ENCODE measurements around the gene MED7. TPM values are rescaled to one million over a fixed set of nuclear protein-coding genes. Genes with fewer than 3 reads are reported as not detected.

MED7 gene
- total and polyA plus RNA-seq, 2 of the 4 experiments (the other 2 are of a cell fraction): 8.6 to 9.0 TPM

DNA sequence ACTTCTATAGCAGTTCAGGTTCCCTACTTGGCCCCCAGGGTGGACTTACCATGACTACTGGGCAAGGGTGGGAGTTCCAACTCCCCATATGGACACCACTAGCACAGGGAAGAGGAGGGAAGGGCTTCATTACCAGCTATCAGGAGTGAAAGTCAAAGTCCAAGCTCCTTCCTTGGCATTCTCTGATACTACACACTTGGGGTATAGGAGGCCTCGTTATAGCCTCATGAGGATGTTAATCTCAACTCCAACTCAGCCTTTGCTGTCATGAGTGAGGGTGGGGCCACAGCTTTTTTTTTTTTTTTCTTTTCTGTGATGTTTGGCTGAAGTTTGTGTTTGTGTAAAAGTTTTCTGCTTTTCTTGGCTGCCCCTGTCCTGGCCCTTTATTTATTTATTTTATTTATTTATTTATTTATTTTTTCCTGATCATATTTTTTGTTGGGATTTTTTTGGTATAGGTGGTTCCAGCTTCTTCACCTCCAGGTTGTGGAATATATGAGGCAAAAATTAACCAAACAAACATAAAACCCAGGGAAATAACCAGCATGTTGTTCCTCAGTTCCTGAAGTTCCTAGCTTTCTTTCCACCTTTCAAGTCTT lies 14.7 kb upstream of the MED7 start:
- in situ Hi-C loops (cut with MboI; ENCODE audit: low sequenced_read_pairs): no loop called here
- Histone ChIP-seq H3K18ac (ENCODE audit: low read depth, low read length) (no peak overlapping the region), H3K4me2 (ENCODE audit: low read depth, low read length) (no peak overlapping the region), H3K79me1 (ENCODE audit: low read depth in 1 of 2, low read length in 2 of 2) (no peaks in the 10 kb centered on the region), H3K9me1 (ENCODE audit: insufficient read depth, low read length) (no peaks in the 10 kb centered on the region), H2AK9ac (replicated peaks; ENCODE audit: low read depth, low read length, poor library complexity) (no peak overlapping the region), H4K91ac (ENCODE audit: insufficient read depth, low read depth, low read length) (no peak overlapping the region), H4K20me1 (ENCODE audit: insufficient read depth, low read length) (no peaks in the 10 kb centered on the region), H3K9ac (ENCODE audit: low read depth, low read length) (no peak overlapping the region), H2BK5ac (ENCODE audit: low read depth, low read length, poor library complexity, severe bottlenecking) (no peak overlapping the region), H3K4me3 (ENCODE audit: insufficient read depth, low read depth, low read length) (no peak overlapping the region), H3K9me3 (ENCODE audit: control insufficient read depth, insufficient read depth, low read length) (no peaks in the 10 kb centered on the region), H2AK5ac (ENCODE audit: low read depth, low read length) (no peak overlapping the region), H3K36me3 (ENCODE audit: control insufficient read depth, insufficient read depth, low read length) (no peaks in the 10 kb centered on the region), H3K4ac (ENCODE audit: low read depth, low read length) (no peak overlapping the region), H3K27ac (ENCODE audit: insufficient read depth, low read length) (no peak overlapping the region), H2BK20ac (ENCODE audit: low read depth, low read length) (no peak overlapping the region), H4K8ac (ENCODE audit: low read depth in 2 of 2, low read length in 2 of 2) (no peak overlapping the region), H3K23ac (ENCODE audit: low read depth, low read length) (no peak overlapping the region), H2BK120ac (ENCODE audit: low read depth, low read length) (no peak overlapping the region), H3K27me3 (ENCODE audit: control insufficient read depth, insufficient read depth, low read length) (peaks cover 11% of the 10 kb centered on the region), H2AFZ (replicated peaks; ENCODE audit: low read length, poor library complexity) (no peak overlapping the region), H3K56ac (ENCODE audit: extremely low read depth, insufficient read depth, low read length) (no peak overlapping the region), H2BK15ac (ENCODE audit: low read depth, low read length) (no peak overlapping the region), H3K4me1 (ENCODE audit: control insufficient read depth, insufficient read depth, low read length) (no peaks in the 10 kb centered on the region), H3K14ac (replicated peaks; ENCODE audit: low read depth, low read length) (no peak overlapping the region), H4K5ac (ENCODE audit: low read depth, low read length) (no peak overlapping the region)
- CTCF ChIA-PET: interaction anchor here (1.2 kb wide), 1 partner anchor 8 kb away, joined by 3 read pairs; no protein-coding TSS in a partner anchor
- ATAC-seq (ENCODE audit: low read depth) (no peak), DNase-seq (no peak)
- no TSS peak for BruUV-seq (replicated peaks)
- WGBS, 2 experiments (ENCODE audit: extremely low coverage in 2 of 2, insufficient read length in 1 of 2): no CpG with 5 or more reads among the region's 1 CpG
- dilution Hi-C loops (cut with HindIII; ENCODE audit: low sequenced_read_pairs, unreplicated experiment): no loop called here
- intact Hi-C loops (cut with micrococcal nuclease): no loop called here
- TF ChIP-seq SMC3 (IDR thresholded peaks at IDR 0.05; ENCODE audit: low read depth, low read length) (no peak), ELK1 (IDR thresholded peaks at IDR 0.05; ENCODE audit: borderline replicate concordance, low read depth, low read length) (no peak), MAFK (IDR thresholded peaks at IDR 0.05; ENCODE audit: low read depth, low read length) (no peak), RAD21 (IDR thresholded peaks at IDR 0.05; ENCODE audit: low read length) (no peak), FOS (IDR thresholded peaks at IDR 0.05; ENCODE audit: low read depth, low read length) (no peak), POLR2A (IDR thresholded peaks at IDR 0.05; ENCODE audit: low read depth, low read length) (no peak), MAZ (IDR thresholded peaks at IDR 0.05; ENCODE audit: borderline replicate concordance, low read depth, low read length) (no peak), NFE2L2 (IDR thresholded peaks at IDR 0.05; ENCODE audit: low read depth, low read length) (no peak), RCOR1 (IDR thresholded peaks at IDR 0.05; ENCODE audit: insufficient replicate concordance, low read length) (no peak), CHD1 (IDR thresholded peaks at IDR 0.05; ENCODE audit: low read depth, low read length) (no peak), MXI1 (IDR thresholded peaks at IDR 0.05; ENCODE audit: borderline replicate concordance, low read depth, low read length) (no peak), CEBPB (IDR thresholded peaks at IDR 0.05; ENCODE audit: low read depth, low read length) (no peak), RFX5 (IDR thresholded peaks at IDR 0.05; ENCODE audit: low read depth, low read length) (no peak), BHLHE40 (IDR thresholded peaks at IDR 0.05; ENCODE audit: low read depth, low read length) (no peak)
- TF ChIP-seq, protein P1, sequence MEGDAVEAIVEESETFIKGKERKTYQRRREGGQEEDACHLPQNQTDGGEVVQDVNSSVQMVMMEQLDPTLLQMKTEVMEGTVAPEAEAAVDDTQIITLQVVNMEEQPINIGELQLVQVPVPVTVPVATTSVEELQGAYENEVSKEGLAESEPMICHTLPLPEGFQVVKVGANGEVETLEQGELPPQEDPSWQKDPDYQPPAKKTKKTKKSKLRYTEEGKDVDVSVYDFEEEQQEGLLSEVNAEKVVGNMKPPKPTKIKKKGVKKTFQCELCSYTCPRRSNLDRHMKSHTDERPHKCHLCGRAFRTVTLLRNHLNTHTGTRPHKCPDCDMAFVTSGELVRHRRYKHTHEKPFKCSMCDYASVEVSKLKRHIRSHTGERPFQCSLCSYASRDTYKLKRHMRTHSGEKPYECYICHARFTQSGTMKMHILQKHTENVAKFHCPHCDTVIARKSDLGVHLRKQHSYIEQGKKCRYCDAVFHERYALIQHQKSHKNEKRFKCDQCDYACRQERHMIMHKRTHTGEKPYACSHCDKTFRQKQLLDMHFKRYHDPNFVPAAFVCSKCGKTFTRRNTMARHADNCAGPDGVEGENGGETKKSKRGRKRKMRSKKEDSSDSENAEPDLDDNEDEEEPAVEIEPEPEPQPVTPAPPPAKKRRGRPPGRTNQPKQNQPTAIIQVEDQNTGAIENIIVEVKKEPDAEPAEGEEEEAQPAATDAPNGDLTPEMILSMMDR (conservative IDR thresholded peaks at IDR 0.05; ENCODE audit: low read depth, low read length): no peak
- TF ChIP-seq, protein P2, sequence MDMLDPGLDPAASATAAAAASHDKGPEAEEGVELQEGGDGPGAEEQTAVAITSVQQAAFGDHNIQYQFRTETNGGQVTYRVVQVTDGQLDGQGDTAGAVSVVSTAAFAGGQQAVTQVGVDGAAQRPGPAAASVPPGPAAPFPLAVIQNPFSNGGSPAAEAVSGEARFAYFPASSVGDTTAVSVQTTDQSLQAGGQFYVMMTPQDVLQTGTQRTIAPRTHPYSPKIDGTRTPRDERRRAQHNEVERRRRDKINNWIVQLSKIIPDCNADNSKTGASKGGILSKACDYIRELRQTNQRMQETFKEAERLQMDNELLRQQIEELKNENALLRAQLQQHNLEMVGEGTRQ (IDR thresholded peaks at IDR 0.05; ENCODE audit: low read depth, low read length): no peak
- POLR2A ChIA-PET (ENCODE audit: unreplicated experiment): no interaction called here

Measured in IMR-90 (cell line).